Endothelial cell of hepatic sinusoid (primary cell): ENCODE measurements around the gene SNX11.

Source experiments
- in situ Hi-C: cut with HindIII; loops from 2 replicates; pipeline ENCODE4 v1.10.0; 2017; ENCODE audit warnings: low sequenced_read_pairs

The SNX11 gene

DNA sequence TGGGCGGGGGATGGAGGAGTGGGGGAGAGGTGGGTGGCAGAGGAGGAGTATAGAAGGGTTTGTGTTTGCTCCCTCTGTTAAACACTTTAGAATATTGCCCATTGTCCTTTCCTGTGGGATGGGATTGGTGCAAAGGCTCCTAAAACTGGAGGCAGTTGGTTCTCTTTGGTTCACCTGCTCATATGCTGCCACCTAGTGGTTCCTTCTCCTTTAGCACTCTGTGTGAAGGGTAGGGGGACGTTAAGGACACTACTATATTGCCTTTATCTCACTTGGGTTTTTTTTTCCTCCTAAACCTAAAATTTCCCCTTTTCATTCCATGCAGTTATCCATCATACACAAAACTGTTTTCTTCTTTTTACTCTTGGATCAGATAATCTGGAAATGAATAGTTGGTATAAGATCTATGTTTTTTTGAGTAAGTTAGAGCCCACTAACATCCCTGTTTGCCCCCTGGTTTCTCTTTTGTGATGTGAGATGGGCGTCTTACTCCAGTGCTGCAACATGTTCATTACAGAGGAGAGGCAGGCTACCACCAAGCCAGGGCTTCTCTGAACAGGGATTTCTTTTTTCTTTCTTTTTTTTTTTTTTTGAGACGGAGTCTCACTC is 23.8 kb downstream of the SNX11 start:
- in situ Hi-C loops = no loop called here

DNA sequence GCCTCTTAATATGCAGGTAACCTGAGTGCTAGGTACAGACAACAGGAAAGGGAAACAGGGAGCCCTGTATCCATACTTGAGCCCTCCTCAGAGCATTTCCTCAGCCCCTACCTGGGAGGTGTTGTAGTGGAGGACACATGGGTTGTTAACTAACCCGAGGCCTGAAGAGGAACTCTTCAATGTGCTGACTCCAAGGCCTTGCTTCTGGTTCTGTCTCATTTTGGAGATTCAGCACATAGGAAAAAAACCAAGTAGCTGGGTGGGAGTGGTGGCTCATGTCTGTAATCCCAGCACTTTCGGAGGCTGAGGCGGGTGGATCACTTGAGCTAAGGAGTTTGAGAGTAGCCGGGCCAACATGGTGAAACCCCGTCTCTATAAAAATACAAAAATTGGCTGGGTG is 24.8 kb downstream of the SNX11 start:
- in situ Hi-C loops = no loop called here

GRCh38 chr17:48134912-48135480 is 27.4 kb downstream of the SNX11 start:
- in situ Hi-C loops = loop anchor here (5.0 kb wide), 2 partner anchors 53 to 103 kb away; no protein-coding TSS in a partner anchor

DNA sequence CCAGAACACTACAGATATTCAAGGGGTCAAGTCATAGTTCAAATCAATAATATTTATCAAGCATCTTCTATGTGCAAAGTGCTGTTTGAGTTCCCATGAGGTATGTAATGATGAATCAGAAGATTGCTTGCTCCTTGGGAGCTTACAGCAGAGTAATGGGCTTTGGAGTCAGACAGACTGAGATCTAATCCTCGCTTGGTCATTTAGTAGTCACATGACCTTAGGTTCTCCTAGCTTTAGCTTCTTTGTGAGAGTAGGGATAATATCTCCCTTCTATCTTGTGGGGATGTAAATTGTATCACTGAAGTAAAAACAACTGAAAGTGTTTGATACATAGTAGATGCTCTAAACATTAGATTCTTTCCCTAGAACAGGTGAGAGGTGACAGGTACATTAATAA is 30.1 kb downstream of the SNX11 start:
- in situ Hi-C loops = loop anchor here (5.0 kb wide), 2 partner anchors 55 to 105 kb away; no protein-coding TSS in a partner anchor

- in situ Hi-C loops = loop anchor here (5.0 kb wide), 2 partner anchors 58 to 108 kb away; no protein-coding TSS in a partner anchor
Observed at GRCh38 chr17:48139944-48140343, 32.4 kb downstream of the SNX11 start.

DNA sequence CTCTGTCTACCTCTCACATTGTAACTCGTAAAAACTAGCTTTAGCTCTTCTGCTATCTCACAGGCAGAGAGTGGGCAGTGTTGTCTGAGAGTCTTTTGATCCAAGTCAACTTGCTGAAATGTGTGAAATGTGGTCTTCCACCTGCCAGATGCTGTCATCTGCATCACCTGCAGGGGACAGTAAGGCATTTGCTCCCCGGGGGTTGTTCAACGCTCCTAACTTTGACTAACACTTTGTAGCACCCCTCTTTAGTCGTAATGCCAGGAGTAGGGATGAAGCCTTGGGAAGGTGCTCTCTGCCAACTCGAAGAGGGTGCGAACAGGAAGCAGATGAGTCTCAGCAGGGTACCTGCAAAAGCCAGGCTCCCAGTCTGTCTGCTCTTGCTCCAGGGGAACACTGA is 36.1 kb downstream of the SNX11 start:
- in situ Hi-C loops = no loop called here

DNA sequence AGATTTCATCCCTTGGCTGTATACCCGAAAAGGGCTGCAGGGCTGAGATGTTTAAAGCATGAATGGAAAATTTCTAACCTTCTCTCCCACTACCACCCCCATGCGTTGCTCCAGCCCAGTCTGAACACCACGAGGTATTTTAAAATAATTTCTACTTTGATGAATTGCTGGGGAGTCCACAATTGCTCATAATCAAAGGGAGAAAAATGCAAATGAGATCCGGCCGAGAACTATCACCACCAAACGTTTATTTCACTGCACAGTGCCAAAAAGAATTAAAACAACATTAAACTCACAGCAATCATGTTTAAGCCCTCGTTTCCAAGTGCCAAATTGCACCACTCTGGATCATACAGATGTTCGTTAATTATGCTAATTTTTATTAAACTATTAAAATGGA is 36.7 kb downstream of the SNX11 start:
- in situ Hi-C loops = no loop called here

DNA sequence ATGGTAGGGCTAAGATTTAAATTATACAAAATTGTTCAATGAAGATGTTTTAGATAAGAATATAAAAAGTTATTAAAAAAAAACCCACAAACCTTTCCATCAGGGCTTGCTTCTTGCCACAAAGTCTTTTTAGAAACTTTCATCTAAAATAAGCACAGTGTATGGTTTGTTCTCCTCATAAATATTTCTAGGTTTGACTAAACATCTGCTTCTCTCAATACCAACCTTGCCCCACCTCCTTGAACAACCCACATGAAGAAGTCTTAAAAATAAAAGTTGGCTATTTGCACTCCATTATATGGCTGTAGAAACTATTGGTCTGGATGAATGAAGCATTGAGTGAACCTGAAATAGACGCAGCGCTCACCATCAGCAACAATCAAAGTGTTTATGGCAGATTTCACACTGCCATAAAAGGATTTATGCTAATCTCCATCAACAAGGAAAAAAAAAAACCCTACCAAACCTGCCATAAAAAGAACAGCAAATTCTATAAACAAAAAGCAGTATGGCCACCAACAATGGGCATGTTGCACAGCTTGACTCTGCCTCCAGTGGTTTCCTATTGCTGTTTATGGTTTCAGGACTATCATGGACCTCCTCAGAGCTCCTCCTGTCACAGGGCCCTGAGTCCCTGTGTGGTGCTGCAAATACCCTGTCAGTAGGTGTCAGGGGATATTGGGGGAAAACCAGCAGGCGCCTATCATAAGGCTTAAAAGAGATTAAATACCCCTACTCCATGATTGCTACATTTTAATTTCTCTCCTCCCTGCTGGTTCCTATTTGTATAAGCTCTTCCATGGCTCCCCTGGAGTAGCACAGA is 37.6 kb downstream of the SNX11 start:
- in situ Hi-C loops = no loop called here

GRCh38 chr17:48148029-48148770 is 40.6 kb downstream of the SNX11 start:
- in situ Hi-C loops = no loop called here

- in situ Hi-C loops = no loop called here
Observed at GRCh38 chr17:48148854-48149786, 41.6 kb downstream of the SNX11 start.

GRCh38 chr17:48149787-48150463 is 42.4 kb downstream of the SNX11 start:
- in situ Hi-C loops = no loop called here

DNA sequence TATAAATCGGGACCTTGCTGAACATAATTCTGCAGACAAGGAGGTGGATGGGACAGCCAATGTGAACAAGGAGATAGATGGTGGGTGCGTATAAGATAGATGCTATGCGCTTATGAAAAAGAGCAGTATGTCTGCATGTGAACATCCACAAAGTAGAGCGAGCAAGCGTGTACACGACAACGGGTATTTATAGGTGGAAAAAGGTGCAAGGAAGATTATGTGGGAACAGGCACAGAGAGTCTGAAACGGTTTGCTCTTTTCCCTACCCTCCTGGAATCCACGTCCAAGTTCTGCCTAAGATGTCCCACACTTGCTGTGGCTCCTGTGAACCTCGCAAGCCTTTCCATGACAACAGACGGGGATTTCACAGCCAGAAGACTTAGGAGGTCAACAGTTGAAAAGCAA is 43.0 kb downstream of the SNX11 start:
- in situ Hi-C loops = no loop called here

GRCh38 chr17:48151220-48151619 is 43.7 kb downstream of the SNX11 start:
- in situ Hi-C loops = no loop called here

DNA sequence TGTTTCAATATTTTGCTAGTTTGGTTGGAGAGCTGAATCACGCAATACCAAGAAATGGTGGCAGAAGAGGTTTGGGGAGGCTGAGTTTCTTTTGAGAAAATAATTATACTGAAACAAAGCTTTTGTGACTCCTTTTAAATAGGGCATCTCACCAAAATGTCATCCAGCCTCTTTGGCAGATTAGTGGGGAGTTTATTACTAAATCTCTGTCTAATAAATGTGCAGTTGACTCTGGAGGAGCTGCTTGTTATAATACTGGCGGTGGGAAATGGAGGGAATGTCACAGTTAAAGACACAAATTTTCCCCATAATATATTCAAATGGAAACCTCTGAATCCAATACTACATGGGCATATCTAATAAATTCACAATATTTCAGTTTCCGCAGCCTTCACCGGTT is 44.7 kb downstream of the SNX11 start:
- in situ Hi-C loops = no loop called here

GRCh38 chr17:48153691-48154358 is 46.3 kb downstream of the SNX11 start:
- in situ Hi-C loops = no loop called here

- in situ Hi-C loops = no loop called here
Observed at GRCh38 chr17:48155889-48156611, 48.5 kb downstream of the SNX11 start.

GRCh38 chr17:48159232-48159631 is 51.7 kb downstream of the SNX11 start:
- in situ Hi-C loops = no loop called here
